CD14-positive monocyte (primary cell): ENCODE results near the gene PADI2. TPM values are rescaled to one million over a fixed set of nuclear protein-coding genes. Genes with fewer than 3 reads are reported as not detected.
A peak's percentile ranks its signal among the peaks of the same experiment; 100 is the strongest.

Source experiments
- DNase-seq, 3 donors: peaks; one replicate each; pipeline ENCODE4 v3.0.0-alpha.2; 2011 to 2022
- H2AFZ ChIP-seq: 2 replicates; pipeline ENCODE4 v1.6.0; 2012; ENCODE audit warnings: mild to moderate bottlenecking, low read depth, low read length, inconsistent platforms; ENCODE audit not compliant: insufficient read depth, poor library complexity, severe bottlenecking
- H3K27ac ChIP-seq, 2 donors: 1 replicate in 1 of 2; 2 replicates in 1 of 2; pipeline ENCODE4 v1.5.1; 2012 to 2013; ENCODE audit warnings: low read length in 2 of 2, control low read depth in 1 of 2, inconsistent platforms in 1 of 2, low read depth in 1 of 2, mild to moderate bottlenecking in 1 of 2
- H3K27me3 ChIP-seq, 2 donors: one replicate each; pipeline versions ENCODE4 v1.6.0 to v1.6.1; 2011 to 2013; ENCODE audit warnings: low read length in 2 of 2; ENCODE audit not compliant: control insufficient read depth in 2 of 2, insufficient read depth in 2 of 2
- H3K36me3 ChIP-seq, 2 donors: replicated peaks in 1 of 2; 1 replicate in 1 of 2; 2 replicates in 1 of 2; pipeline versions ENCODE4 v1.5.1 to v1.6.1; 2012 to 2013; ENCODE audit warnings: low read length in 2 of 2, control low read depth in 1 of 2, inconsistent platforms in 1 of 2, mild to moderate bottlenecking in 1 of 2; ENCODE audit not compliant: insufficient read depth in 2 of 2, control insufficient read depth in 1 of 2
- H3K4me1 ChIP-seq, 2 donors: 1 replicate in 1 of 2; 2 replicates in 1 of 2; pipeline versions ENCODE4 v1.5.1 to v1.6.1; 2012 to 2013; ENCODE audit warnings: low read length in 2 of 2, control low read depth in 1 of 2, inconsistent platforms in 1 of 2, mild to moderate bottlenecking in 1 of 2, moderate library complexity in 1 of 2; ENCODE audit not compliant: insufficient read depth in 2 of 2, control insufficient read depth in 1 of 2
- H3K4me2 ChIP-seq: replicated peaks from 2 replicates; pipeline ENCODE3; 2012; ENCODE audit warnings: low read length, moderate library complexity, mild to moderate bottlenecking; ENCODE audit not compliant: poor library complexity, severe bottlenecking; ENCODE audit errors: extremely low read depth
- H3K4me3 ChIP-seq, 3 experiments: fragments of 200-600 bp in 1 of 3; sonication (generic) in 1 of 3; replicated peaks in 1 of 3; 1 replicate in 2 of 3; 2 replicates in 1 of 3; pipeline ENCODE4 v1.5.1; 2011 to 2013; ENCODE audit warnings: low read length in 3 of 3, mild to moderate bottlenecking in 3 of 3, control low read depth in 2 of 3, low read depth in 2 of 3, inconsistent platforms in 1 of 3, moderate library complexity in 1 of 3
- H3K79me2 ChIP-seq: 2 replicates; pipeline ENCODE4 v1.6.0; 2012; ENCODE audit warnings: mild to moderate bottlenecking, control low read depth, inconsistent platforms, low read length, moderate library complexity; ENCODE audit not compliant: insufficient read depth
- H3K9ac ChIP-seq: 2 replicates; pipeline ENCODE4 v1.6.0; 2017; ENCODE audit warnings: low read length, mild to moderate bottlenecking; ENCODE audit not compliant: insufficient read depth, poor library complexity, severe bottlenecking
- H3K9me3 ChIP-seq, 2 donors: replicated peaks in 1 of 2; 1 replicate in 1 of 2; 2 replicates in 1 of 2; pipeline versions ENCODE4 v1.5.1 to v1.6.1; 2012 to 2013; ENCODE audit warnings: low read length in 2 of 2, control low read depth in 1 of 2; ENCODE audit not compliant: control insufficient read depth in 1 of 2, insufficient read depth in 1 of 2
- H4K20me1 ChIP-seq: 2 replicates; pipeline ENCODE4 v1.6.0; 2012; ENCODE audit warnings: mild to moderate bottlenecking, low read length, control low read depth, moderate library complexity; ENCODE audit not compliant: insufficient read depth
- H3K27ac Mint-ChIP-seq, 7 donors: one replicate each; pipeline ENCODE4 v1.8.0; 2020; ENCODE audit warnings: mild to moderate bottlenecking in 7 of 7, mixed read lengths in 7 of 7, moderate library complexity in 6 of 7, inconsistent platforms in 2 of 7
- H3K27me3 Mint-ChIP-seq, 3 donors: one replicate each; pipeline ENCODE4 v1.8.0; 2021 to 2022; ENCODE audit warnings: low read depth in 3 of 3, mild to moderate bottlenecking in 3 of 3, mixed read lengths in 3 of 3, moderate library complexity in 3 of 3, inconsistent platforms in 1 of 3
- H3K36me3 Mint-ChIP-seq, 2 donors: one replicate each; pipeline ENCODE4 v1.8.0; 2020; ENCODE audit warnings: mixed read lengths in 2 of 2, inconsistent platforms in 1 of 2, mild to moderate bottlenecking in 1 of 2
- H3K4me1 Mint-ChIP-seq: one replicate; pipeline ENCODE4 v1.8.0; 2020; ENCODE audit warnings: mild to moderate bottlenecking, mixed read lengths
- H3K4me3 Mint-ChIP-seq, 2 donors: one replicate each; pipeline ENCODE4 v1.8.0; 2020; ENCODE audit warnings: mild to moderate bottlenecking in 2 of 2, mixed read lengths in 2 of 2, moderate library complexity in 1 of 2
- H3K9me3 Mint-ChIP-seq, 7 donors: one replicate each; pipeline ENCODE4 v1.8.0; 2020 to 2022; ENCODE audit warnings: mixed read lengths in 7 of 7, mild to moderate bottlenecking in 6 of 7, moderate library complexity in 6 of 7, inconsistent platforms in 2 of 7
- WGBS: methylation state at CpG from one replicate; pipeline ENCODE4 v1.1.5; 2013; ENCODE audit warnings: missing lambda C conversion rate; ENCODE audit not compliant: insufficient coverage; 5-methylcytosine and 5-hydroxymethylcytosine counted together
- intact Hi-C, 2 donors: fragments of 100-400 bp; cut with micrococcal nuclease; formaldehyde crosslinking; loops; one replicate each; pipeline versions ENCODE4 v1.15.0 to v1.15.1; 2023
- polyA plus RNA-seq, 3 donors: library from polyadenylated mRNA; depleted of rRNA in 1 of 3; unstranded in 2 of 3; stranded (reverse) in 1 of 3; fragments of 300-500 nt in 2 of 3; fragments of >200 nt in 1 of 3; fragmentation: Illumina TruSeq in 2 of 3; gene quantifications; 1 replicate in 2 of 3; 2 replicates in 1 of 3; pipeline ENCODE4 v1.2.3, GENCODE V29; 2012 to 2021
- TF ChIP-seq, protein P1 (sequence below): fragments of 200-600 bp; IDR thresholded peaks from one replicate; pipeline ENCODE4 v1.8.0; 2022; ENCODE audit warnings: antibody characterized with exemption, mild to moderate bottlenecking

PADI2 gene
- polyA plus RNA-seq, 3 donors, result 18.6 to 61.7 (median 32.6) TPM

GRCh38 chr1:17143760-17144159, 24.5 kb upstream of the PADI2 start:
- Histone ChIP-seq H3K4me2 (no peak overlapping the region), H3K27me3 (no peaks in the 10 kb centered on the region), H2AFZ (no peak overlapping the region), H3K4me3 (no peak overlapping the region), H3K4me1 (peaks cover 27 to 30% of the 10 kb centered on the region in 2 donors), H3K79me2 (no peaks in the 10 kb centered on the region), H4K20me1 (no peaks in the 10 kb centered on the region), H3K9me3 (no peaks in the 10 kb centered on the region), H3K27ac (no peak overlapping the region), H3K9ac (no peak overlapping the region), H3K36me3 (no peaks in the 10 kb centered on the region)
- TF ChIP-seq, protein P1, sequence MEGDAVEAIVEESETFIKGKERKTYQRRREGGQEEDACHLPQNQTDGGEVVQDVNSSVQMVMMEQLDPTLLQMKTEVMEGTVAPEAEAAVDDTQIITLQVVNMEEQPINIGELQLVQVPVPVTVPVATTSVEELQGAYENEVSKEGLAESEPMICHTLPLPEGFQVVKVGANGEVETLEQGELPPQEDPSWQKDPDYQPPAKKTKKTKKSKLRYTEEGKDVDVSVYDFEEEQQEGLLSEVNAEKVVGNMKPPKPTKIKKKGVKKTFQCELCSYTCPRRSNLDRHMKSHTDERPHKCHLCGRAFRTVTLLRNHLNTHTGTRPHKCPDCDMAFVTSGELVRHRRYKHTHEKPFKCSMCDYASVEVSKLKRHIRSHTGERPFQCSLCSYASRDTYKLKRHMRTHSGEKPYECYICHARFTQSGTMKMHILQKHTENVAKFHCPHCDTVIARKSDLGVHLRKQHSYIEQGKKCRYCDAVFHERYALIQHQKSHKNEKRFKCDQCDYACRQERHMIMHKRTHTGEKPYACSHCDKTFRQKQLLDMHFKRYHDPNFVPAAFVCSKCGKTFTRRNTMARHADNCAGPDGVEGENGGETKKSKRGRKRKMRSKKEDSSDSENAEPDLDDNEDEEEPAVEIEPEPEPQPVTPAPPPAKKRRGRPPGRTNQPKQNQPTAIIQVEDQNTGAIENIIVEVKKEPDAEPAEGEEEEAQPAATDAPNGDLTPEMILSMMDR, result no peak
- DNase-seq, result no peak
- Mint-ChIP-seq H3K4me3 (no peak overlapping the region), H3K27ac (no peak overlapping the region), H3K27me3 (peaks cover 1 to 9% (median 7%) of the 10 kb centered on the region in 3 donors), H3K36me3 (peaks cover 0 to 2% of the 10 kb centered on the region in 2 donors), H3K9me3 (no peaks in the 10 kb centered on the region), H3K4me1 (peaks cover 30% of the 10 kb centered on the region)
- 100% methylated on average over 1 of the region's 3 CpGs for WGBS
- intact Hi-C loops, result loop anchor here in 1 of 2 donors (5.0 kb wide), 1 partner anchor 94 kb away; no protein-coding TSS in a partner anchor

GRCh38 chr1:17141441-17142197, 22.4 kb upstream of the PADI2 start:
- DNase-seq, result peak; percentile 69 to 93 (median 76)
- Histone ChIP-seq H3K9ac (peak overlapping the region; percentile 50), H2AFZ (peak overlapping the region; percentile 21), H4K20me1 (no peaks in the 10 kb centered on the region), H3K27ac (peak overlapping the region; percentile 84 to 89), H3K36me3 (no peaks in the 10 kb centered on the region), H3K4me2 (peak overlapping the region; percentile 51), H3K9me3 (no peaks in the 10 kb centered on the region), H3K79me2 (no peaks in the 10 kb centered on the region), H3K27me3 (no peaks in the 10 kb centered on the region), H3K4me3 (peak overlapping the region in 1 of 3 experiments; percentile 45), H3K4me1 (peaks cover 27 to 30% of the 10 kb centered on the region in 2 donors)
- H3K9me3 Mint-ChIP-seq, result no peaks in the 10 kb centered on the region
- peaks cover 34% of the 10 kb centered on the region for H3K4me1 Mint-ChIP-seq
- peaks cover 0 to 1% (median 1%) of the 10 kb centered on the region in 3 donors for H3K27me3 Mint-ChIP-seq
- H3K27ac Mint-ChIP-seq, result peak overlapping the region; percentile 94 to 98 (median 96)
- intact Hi-C loops, result loop anchor here in 1 of 2 donors (5.0 kb wide), 1 partner anchor 96 kb away; no protein-coding TSS in a partner anchor
- TF ChIP-seq, protein P1, result no peak
- H3K4me3 Mint-ChIP-seq, result peak overlapping the region; percentile 54 to 80
- WGBS, result 5% methylated on average over 4 of the region's 10 CpGs
- peaks cover 0 to 2% of the 10 kb centered on the region in 2 donors for H3K36me3 Mint-ChIP-seq
